GM13977 (cell line): Measurements from ENCODE around the gene NETO2.
"Not testable (repeated sequence)": the region's sequence is repeated elsewhere in the genome, so short reads cannot be mapped to it uniquely, and the experiment has no call there.

Experiments used
- DNase-seq: peaks from one replicate; pipeline ENCODE4 v3.0.0; 2012; ENCODE audit warnings: low spot score
- in situ Hi-C: fragments of 300-500 bp; cut with MboI; formaldehyde crosslinking; loops from one replicate; pipeline ENCODE4 v1.12.0; 2022; ENCODE audit warnings: low sequenced_read_pairs, low pct_unique_long_range_greater_than_20kb, mixed read lengths, inconsistent platforms; ENCODE audit not compliant: unreplicated experiment
- TF ChIP-seq, protein P1 (sequence below): IDR thresholded peaks from 2 replicates; pipeline ENCODE4 v1.5.1; 2012; ENCODE audit warnings: mild to moderate bottlenecking, control low read depth; ENCODE audit not compliant: insufficient read depth; ENCODE audit errors: extremely low read depth, missing control alignments

Gene NETO2

DNA sequence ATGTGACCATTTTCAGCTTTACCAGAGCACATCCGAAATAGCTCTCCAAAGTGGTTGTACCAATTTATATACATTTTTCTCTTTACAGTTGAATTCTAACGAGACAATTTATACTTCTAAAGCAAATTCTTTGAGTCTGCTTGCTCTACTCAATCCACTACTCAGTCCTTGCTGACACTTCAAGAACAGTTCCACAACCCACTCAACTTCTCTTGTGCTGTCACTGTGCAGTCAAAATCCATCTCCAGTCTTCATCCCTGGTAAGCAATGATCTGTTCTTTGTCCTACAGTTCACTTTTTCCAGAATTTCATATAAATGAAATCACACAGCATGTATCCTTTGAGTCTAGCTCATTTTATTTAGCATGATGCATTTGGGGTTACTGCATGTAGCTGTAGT, 30.6 kb downstream of the NETO2 start:
- no peak for DNase-seq
- TF ChIP-seq, protein P1, sequence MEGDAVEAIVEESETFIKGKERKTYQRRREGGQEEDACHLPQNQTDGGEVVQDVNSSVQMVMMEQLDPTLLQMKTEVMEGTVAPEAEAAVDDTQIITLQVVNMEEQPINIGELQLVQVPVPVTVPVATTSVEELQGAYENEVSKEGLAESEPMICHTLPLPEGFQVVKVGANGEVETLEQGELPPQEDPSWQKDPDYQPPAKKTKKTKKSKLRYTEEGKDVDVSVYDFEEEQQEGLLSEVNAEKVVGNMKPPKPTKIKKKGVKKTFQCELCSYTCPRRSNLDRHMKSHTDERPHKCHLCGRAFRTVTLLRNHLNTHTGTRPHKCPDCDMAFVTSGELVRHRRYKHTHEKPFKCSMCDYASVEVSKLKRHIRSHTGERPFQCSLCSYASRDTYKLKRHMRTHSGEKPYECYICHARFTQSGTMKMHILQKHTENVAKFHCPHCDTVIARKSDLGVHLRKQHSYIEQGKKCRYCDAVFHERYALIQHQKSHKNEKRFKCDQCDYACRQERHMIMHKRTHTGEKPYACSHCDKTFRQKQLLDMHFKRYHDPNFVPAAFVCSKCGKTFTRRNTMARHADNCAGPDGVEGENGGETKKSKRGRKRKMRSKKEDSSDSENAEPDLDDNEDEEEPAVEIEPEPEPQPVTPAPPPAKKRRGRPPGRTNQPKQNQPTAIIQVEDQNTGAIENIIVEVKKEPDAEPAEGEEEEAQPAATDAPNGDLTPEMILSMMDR, result no peak
- in situ Hi-C loops, result no loop called here

DNA sequence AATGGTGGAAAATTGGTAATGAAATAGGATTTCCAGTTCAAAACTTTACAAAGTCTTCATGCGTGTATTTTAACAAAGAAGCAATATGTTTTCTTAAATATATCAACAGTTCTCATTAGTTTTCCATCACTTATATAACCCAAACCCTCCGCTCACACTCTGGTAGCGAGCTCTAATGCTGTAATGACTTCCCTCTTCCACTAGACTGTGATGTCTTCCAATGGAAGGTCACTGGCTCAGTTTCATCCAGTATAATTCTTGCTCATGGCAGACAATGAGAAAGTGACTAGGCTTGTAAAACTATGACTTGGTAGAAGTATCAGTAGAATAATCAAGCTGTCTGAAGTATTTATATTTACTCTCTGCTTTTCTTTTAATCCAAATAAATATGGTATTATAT, 32.8 kb downstream of the NETO2 start:
- in situ Hi-C loops, result no loop called here
- no peak for DNase-seq
- TF ChIP-seq, protein P1, result no peak

DNA sequence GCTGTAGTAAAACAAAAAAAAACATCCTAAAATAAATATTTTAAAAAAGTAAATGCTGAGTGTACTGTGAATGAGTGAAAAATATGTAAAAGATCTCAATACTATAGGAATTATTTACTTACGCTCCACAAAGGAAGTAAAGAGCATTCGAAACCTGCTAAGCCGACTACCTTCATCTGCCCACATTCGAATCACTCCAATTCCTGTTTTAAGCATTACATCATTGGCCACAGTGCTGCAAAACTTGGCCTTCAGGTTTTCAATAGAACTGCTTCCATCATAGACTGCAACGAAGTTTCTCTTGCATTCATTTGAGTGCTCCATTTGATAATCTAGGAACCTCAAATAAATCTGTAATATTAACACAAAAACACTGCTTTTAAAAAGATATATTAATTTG, 34.4 kb downstream of the NETO2 start:
- in situ Hi-C loops, result no loop called here
- TF ChIP-seq, protein P1, result no peak
- DNase-seq, result no peak

DNA sequence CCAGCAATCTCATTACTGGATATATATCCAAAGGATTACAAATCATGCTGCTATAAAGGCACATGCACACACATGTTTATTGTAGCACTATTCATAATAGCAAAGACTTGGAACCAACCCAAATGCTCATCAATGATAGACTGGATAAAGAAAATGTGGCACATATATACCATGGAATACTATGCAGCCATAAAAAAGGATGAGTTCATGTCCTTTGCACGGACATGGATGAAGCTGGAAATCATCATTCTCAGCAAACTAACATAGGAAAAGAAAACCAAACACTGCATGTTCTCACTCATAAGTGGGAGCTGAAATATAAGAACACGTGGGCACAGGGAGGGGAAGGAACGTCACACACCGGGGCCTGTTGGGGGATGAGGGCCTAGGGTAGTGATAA, 40.8 kb downstream of the NETO2 start:
- DNase-seq, in situ Hi-C loops: not testable (repeated sequence)

DNA sequence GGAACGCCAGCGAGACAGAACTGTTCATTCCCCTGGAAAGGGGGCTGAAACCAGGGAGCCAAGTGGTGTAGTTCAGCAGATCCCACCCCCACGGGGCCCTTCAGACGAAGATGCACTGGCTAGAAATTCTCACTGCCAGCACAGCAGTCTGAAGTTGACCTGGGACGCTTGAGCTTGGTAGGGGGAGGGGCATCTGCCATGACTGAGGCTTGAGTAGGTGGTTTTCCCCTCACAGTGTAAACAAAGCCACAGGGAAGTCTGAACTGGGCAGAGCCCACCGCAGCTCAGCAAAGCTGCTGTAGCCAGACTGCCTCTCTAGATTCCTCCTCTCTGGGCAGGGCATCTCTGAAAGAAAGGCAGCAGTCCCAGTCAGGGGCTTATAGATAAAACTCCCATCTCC, 46.6 kb downstream of the NETO2 start:
- in situ Hi-C loops, DNase-seq: not testable (repeated sequence)

DNA sequence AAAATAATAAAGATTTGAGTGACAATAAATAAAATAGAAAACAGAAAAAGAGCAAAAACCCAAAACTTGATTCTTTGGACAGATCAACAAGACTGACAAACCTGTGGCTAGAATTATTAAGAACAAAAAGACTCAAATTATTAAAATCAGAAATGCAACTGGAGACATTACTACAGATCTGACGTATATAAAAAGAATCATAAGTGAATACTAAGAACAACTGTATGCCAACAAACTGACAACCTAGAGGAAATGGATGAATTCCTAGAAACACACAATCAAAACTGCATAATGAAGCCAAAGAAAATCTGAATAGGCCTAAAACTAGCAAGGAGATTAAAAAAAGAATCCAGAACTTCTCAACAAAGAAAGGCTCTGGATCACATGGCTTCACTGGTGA, 47.4 kb downstream of the NETO2 start:
- DNase-seq, result no peak

DNA sequence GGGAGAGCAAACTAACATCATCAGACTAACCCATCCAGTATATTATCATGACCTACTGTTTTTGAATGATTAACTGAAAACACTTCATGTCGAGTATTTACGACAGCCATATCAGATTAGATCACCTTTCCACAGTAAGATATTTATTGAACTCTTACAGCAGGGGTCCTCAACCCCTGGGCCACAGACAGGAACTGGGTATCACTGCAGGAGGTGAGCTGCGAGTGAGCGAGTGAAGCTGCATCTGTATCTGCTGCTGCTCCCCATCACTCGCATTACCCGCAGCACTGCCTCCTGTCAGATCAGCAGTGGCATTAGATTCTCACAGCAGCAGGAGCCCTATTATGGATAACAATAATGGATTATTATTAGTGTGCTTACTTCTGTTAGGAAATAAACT, 59.5 kb downstream of the NETO2 start:
- TF ChIP-seq, protein P1, result no peak
- no peak for DNase-seq
- in situ Hi-C loops, result no loop called here

More for the DNA sequence above, 47.4 kb downstream of the NETO2 start:
- TF ChIP-seq, protein P1, result no peak
- in situ Hi-C loops, result no loop called here

DNA sequence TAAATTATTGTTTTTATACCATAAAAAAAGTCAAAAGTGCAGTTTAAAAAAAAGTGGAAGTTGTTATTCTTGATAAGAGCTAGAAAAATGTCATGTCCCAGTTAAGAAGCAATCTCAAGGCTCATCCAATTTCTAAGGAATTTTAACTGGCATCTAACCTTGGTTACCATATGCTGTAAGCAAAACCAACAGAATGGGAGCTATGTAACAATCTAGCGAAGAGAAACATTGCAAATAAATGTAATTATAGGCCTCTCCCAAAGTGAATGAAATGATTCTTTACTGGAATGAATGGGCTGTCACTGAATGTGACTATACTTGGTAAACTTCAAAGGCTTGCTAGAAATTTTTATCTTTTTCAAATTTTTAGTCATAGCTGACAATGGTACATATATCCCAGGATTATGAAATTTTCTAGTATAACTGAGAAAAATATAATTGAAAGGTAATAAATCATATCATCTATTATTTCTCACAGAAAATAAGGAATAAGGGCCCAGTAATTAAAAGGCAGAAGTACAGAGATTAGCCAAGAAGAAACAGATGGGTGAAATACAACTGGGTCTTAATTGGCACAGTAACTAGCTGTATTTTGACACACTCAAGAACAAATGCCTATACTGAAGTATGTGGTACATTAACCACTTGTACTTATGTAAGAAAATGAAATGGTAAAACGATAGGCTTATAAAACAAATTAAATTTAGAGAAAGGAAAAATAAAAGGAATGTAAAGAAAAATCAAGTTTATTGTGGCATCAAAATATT, 61.5 kb downstream of the NETO2 start:
- in situ Hi-C loops, result no loop called here
- no peak for DNase-seq
- TF ChIP-seq, protein P1, result no peak
